Duodenal mucosa (tissue), 2 donors: ENCODE results near the gene DPPA3.
"Not testable (repeated sequence)": the region's sequence is repeated elsewhere in the genome, so short reads cannot be mapped to it uniquely, and the experiment has no call there.

Experiments used
- H3K27ac ChIP-seq: one replicate; pipeline ENCODE4 v1.7.0; 2013; ENCODE audit warnings: low read depth, low read length
- H3K27me3 ChIP-seq, 2 donors: one replicate each; pipeline ENCODE4 v1.7.0; 2013; ENCODE audit warnings: low read length in 2 of 2, control low read depth in 1 of 2; ENCODE audit not compliant: insufficient read depth in 2 of 2, control insufficient read depth in 1 of 2
- H3K36me3 ChIP-seq, 2 donors: one replicate each; pipeline ENCODE4 v1.7.0; 2013; ENCODE audit warnings: low read length in 2 of 2, control low read depth in 1 of 2; ENCODE audit not compliant: insufficient read depth in 2 of 2, control insufficient read depth in 1 of 2
- H3K4me1 ChIP-seq, 2 donors: one replicate each; pipeline ENCODE4 v1.7.0; 2013; ENCODE audit warnings: low read length in 2 of 2, control low read depth in 1 of 2; ENCODE audit not compliant: insufficient read depth in 2 of 2, control insufficient read depth in 1 of 2
- H3K4me3 ChIP-seq, 2 donors: one replicate each; pipeline ENCODE4 v1.7.0; 2013; ENCODE audit warnings: low read length in 2 of 2, low read depth in 1 of 2
- H3K9ac ChIP-seq, 2 donors: one replicate each; pipeline ENCODE4 v1.7.0; 2013; ENCODE audit warnings: low read length in 2 of 2, low read depth in 1 of 2
- H3K9me3 ChIP-seq, 2 donors: one replicate each; pipeline ENCODE4 v1.7.0; 2013; ENCODE audit warnings: low read length in 2 of 2, control low read depth in 1 of 2; ENCODE audit not compliant: control insufficient read depth in 1 of 2

The DPPA3 gene

GRCh38 chr12:7711133-7711532, at the start of gene DPPA3:
TSS of gene DPPA3 (plus strand) at chr12:7711433. CDS start at chr12:7711571, 138 bp downstream.
- Histone ChIP-seq H3K27ac (no peak within 1 kb of the TSS), H3K9ac (no peak within 1 kb of the TSS), H3K36me3 (no peaks in the 10 kb centered on the region), H3K4me3 (no peak within 1 kb of the TSS), H3K27me3 (no peaks in the 10 kb centered on the region), H3K4me1 (no peaks in the 10 kb centered on the region), H3K9me3 (no peaks in the 10 kb centered on the region)

DNA sequence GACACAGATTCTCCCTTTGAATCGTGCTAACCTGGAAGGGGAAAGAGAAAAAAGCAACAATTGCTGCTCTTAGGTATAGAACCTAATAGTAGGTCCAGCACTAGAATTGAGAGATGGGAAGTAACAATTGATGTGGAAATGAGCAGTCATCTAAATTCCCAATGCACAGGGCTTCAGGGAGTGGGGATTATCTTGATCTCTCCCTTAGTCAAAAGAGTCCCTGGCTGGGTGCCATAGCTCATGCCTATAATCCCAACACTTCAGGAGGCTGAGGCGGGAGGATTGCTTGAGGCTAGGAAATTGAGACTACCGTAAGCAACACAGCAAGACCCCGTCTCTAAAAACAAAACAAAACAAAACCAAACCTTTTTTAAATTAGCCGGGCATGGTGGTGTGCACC, 49.5 kb upstream of the DPPA3 start:
- Histone ChIP-seq H3K36me3 (no peaks in the 10 kb centered on the region), H3K9ac (no peak overlapping the region), H3K27me3 (no peaks in the 10 kb centered on the region), H3K9me3 (no peaks in the 10 kb centered on the region), H3K4me1 (peaks cover 0 to 5% of the 10 kb centered on the region in 2 donors), H3K27ac (no peak overlapping the region), H3K4me3 (no peak overlapping the region)

DNA sequence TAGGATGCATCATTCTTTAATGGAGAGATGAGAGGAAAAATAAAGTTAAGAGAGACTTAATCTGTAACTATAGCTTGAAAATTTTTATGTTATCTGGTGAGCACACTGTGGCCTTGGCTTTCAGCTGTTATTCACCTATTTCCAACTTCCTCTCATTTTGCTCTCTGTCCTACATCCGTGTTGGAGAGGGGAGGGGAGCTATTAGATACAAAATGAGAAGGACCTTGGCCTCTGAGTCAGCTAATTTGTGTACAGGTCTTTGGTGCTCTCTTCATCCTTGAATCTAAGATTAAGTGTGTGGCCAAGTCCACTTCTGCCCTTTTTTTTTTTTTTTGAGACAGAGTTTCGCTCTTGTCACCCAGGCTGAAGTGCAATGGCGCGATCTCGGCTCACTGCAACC, 44.6 kb upstream of the DPPA3 start:
- no peaks in the 10 kb centered on the region for H3K27me3 ChIP-seq
- H3K4me3 ChIP-seq = no peak overlapping the region
- no peak overlapping the region for H3K9ac ChIP-seq
- H3K4me1 ChIP-seq = peaks cover 9 to 21% of the 10 kb centered on the region in 2 donors
- H3K9me3 ChIP-seq = no peaks in the 10 kb centered on the region
- peak overlapping the region; percentile 23 for H3K27ac ChIP-seq
- H3K36me3 ChIP-seq = no peaks in the 10 kb centered on the region

- Histone ChIP-seq H3K4me3 (no peak overlapping the region), H3K36me3 (no peaks in the 10 kb centered on the region), H3K27ac (no peak overlapping the region)
Measured at GRCh38 chr12:7667125-7667524, 44.1 kb upstream of the DPPA3 start.

GRCh38 chr12:7668171-7668570, 43.1 kb upstream of the DPPA3 start:
- H3K4me3 ChIP-seq = no peak overlapping the region
- peaks cover 9 to 16% of the 10 kb centered on the region in 2 donors for H3K4me1 ChIP-seq
- no peaks in the 10 kb centered on the region for H3K27me3 ChIP-seq
- no peaks in the 10 kb centered on the region for H3K9me3 ChIP-seq
- H3K36me3 ChIP-seq = no peaks in the 10 kb centered on the region
- no peak overlapping the region for H3K27ac ChIP-seq
- no peak overlapping the region for H3K9ac ChIP-seq

More at GRCh38 chr12:7667125-7667524, 44.1 kb upstream of the DPPA3 start:
- Histone ChIP-seq H3K4me1 (peaks cover 9 to 21% of the 10 kb centered on the region in 2 donors), H3K27me3 (no peaks in the 10 kb centered on the region), H3K9ac (no peak overlapping the region), H3K9me3 (no peaks in the 10 kb centered on the region)

DNA sequence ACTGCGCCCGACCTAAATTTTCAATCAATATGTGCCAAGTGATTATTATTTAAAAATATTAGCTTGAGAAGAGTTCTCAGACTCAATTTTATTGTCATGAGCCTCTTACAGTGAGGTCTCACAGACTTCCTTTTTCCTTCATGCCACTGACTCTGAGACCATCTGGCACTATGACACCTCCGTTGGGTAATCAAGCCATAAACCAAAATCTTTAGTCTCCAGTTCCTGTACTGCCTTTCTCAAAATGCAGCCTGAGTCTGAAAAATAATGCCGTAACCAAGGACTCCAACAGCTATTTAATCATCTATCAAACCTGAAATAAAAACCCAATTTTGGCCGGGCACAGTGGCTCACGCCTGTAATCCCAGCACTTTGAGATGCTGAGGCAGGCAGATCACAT, 35.8 kb upstream of the DPPA3 start:
- not testable (repeated sequence) for H3K9me3 ChIP-seq, H3K27me3 ChIP-seq

GRCh38 chr12:7677432-7677888, 33.8 kb upstream of the DPPA3 start:
- H3K36me3 ChIP-seq, H3K27ac ChIP-seq, H3K4me1 ChIP-seq, H3K4me3 ChIP-seq, H3K9ac ChIP-seq, H3K9me3 ChIP-seq, H3K27me3 ChIP-seq: not testable (repeated sequence)

More for the DNA sequence above, 35.8 kb upstream of the DPPA3 start:
- H3K4me1 ChIP-seq, H3K36me3 ChIP-seq, H3K4me3 ChIP-seq, H3K9ac ChIP-seq, H3K27ac ChIP-seq: not testable (repeated sequence)

GRCh38 chr12:7678744-7679143, 32.5 kb upstream of the DPPA3 start:
- Histone ChIP-seq H3K9me3 (no peaks in the 10 kb centered on the region), H3K27me3 (no peaks in the 10 kb centered on the region), H3K27ac (no peak overlapping the region), H3K4me1 (peaks cover 0 to 9% of the 10 kb centered on the region in 2 donors), H3K9ac (no peak overlapping the region), H3K4me3 (no peak overlapping the region), H3K36me3 (no peaks in the 10 kb centered on the region)

- no peak overlapping the region for H3K4me3 ChIP-seq
- no peak overlapping the region for H3K27ac ChIP-seq
- H3K9me3 ChIP-seq = no peaks in the 10 kb centered on the region
- H3K4me1 ChIP-seq = peaks cover 0 to 9% of the 10 kb centered on the region in 2 donors
- no peaks in the 10 kb centered on the region for H3K27me3 ChIP-seq
- no peaks in the 10 kb centered on the region for H3K36me3 ChIP-seq
- no peak overlapping the region for H3K9ac ChIP-seq
Measured at GRCh38 chr12:7679251-7680045, 31.8 kb upstream of the DPPA3 start.

- no peaks in the 10 kb centered on the region for H3K27me3 ChIP-seq
- no peaks in the 10 kb centered on the region for H3K36me3 ChIP-seq
- peaks cover 0 to 9% of the 10 kb centered on the region in 2 donors for H3K4me1 ChIP-seq
- H3K27ac ChIP-seq = no peak overlapping the region
- no peak overlapping the region for H3K4me3 ChIP-seq
- no peak overlapping the region for H3K9ac ChIP-seq
- no peaks in the 10 kb centered on the region for H3K9me3 ChIP-seq
Measured at GRCh38 chr12:7681535-7681934, 29.7 kb upstream of the DPPA3 start.
